GM18505 (cell line): ENCODE results near the gene PRELID2.
"Not testable (repeated sequence)": the region's sequence is repeated elsewhere in the genome, so short reads cannot be mapped to it uniquely, and the experiment has no call there.

ENCODE experiments used
- ATAC-seq: cut with Tn5 transposase; IDR thresholded peaks from one replicate; pipeline ENCODE4 v1.9.1; 2021; ENCODE audit not compliant: unreplicated experiment
- POLR2A ChIP-seq: IDR thresholded peaks from 4 replicates; pipeline ENCODE4 v1.6.1; 2011; ENCODE audit warnings: borderline replicate concordance; ENCODE audit not compliant: insufficient read depth, insufficient read length; ENCODE audit errors: extremely low read depth

The PRELID2 gene

GRCh38 chr5:145775893-145776444 is 59.2 kb downstream of the PRELID2 start:
- ATAC-seq, result no peak
- no peak for TF ChIP-seq POLR2A

DNA sequence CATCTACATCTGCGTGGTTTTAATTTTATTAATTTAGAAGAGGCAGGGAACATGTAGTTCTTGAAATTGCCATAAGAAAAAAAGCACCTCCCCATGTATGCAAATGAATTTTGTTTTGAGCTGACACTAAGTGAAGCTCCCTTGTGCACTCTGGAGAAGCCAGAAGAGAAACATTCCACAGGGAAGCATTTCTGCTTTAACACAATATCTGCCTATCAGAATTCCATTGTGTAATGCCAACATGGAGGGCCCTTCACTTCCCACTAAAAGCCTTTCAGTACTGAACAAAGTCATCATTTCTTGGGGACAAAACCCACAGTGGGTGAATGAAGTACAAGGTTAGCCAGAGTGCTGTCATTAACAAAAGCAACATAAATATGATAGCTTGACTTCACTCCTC is 59.7 kb downstream of the PRELID2 start:
- ATAC-seq, result no peak
- no peak for TF ChIP-seq POLR2A

DNA sequence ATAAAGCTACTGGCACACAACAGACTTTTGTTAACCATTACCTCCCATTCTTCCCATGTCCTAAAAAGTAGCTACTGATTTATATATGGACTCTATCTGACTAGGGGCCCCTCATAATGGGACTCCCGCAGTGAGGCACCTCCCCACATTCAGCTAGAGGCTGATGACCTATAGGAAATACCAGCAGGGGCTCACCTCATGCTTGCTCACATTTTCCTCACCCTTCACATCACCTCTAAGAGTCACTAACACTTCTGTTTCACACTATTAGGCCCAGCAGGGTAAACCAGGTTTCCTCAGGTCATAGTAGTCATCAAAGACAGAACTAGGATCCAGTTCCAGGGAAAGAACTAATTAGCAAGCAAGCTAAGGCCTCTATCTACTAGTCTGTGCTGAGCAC is 60.7 kb downstream of the PRELID2 start:
- TF ChIP-seq POLR2A, result no peak
- no peak for ATAC-seq

- TF ChIP-seq POLR2A, result no peak
- ATAC-seq, result no peak
Observed at GRCh38 chr5:145772466-145772865, 62.7 kb downstream of the PRELID2 start.

- no peak for ATAC-seq
Observed at GRCh38 chr5:145768863-145769262, 66.3 kb downstream of the PRELID2 start.

DNA sequence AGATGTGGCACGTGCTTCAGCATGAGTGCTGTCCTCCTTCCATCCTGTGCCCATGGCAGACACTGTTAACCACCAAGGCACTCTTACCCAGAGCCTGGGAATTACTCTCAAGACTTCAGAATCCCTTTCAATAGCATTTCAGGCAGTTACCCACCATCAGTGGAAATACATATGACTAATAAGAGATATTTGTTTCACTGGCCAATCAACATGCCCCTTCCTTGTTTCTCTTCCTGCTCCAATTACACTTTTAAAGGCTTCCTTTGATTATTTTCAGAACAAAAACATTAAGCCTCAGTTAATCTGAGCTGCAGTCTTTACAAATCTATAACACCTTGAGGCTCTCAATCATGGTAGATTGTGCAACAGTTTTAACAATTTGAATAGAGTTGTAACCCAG is 70.8 kb downstream of the PRELID2 start:
- no peak for TF ChIP-seq POLR2A
- no peak for ATAC-seq

More at GRCh38 chr5:145768863-145769262, 66.3 kb downstream of the PRELID2 start:
- TF ChIP-seq POLR2A, result no peak

DNA sequence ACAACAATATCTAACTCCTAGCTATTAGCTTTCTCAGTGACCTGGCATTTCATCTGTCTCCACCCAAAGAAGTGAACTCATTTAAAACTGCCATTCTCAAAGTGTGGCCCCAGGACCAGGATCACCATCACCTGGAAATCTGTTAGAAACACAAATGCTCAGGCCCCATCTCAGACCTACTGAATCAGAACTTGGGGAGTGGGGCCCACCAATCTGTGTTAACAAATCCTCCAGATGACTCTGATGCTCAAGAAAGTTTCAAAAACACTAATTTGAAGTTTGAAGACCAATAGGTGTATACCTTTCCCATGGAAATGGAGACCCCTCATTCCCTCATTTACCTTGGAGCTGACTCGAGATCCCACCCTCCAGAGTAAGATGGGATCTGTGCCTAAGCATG is 72.3 kb downstream of the PRELID2 start:
- no peak for ATAC-seq

DNA sequence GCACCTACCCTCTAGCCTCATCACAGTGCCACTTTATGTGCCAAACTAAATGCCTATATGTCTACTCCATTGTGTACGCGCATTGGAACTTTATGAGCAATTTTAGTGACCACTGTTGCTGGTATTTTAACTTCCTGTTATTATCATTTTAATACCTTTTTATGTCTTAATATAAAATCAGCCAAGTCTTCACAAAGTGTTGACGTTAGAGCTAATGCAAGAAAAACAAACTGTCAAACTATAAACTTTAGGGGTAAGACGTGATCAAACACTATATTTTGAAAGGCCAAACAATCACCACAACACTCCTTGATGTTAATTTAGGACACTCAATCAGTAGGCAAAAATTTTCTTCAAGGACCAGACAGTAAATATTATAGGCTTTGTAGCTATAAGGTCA is 73.9 kb downstream of the PRELID2 start:
- no peak for ATAC-seq
- no peak for TF ChIP-seq POLR2A

More for the DNA sequence above, 72.3 kb downstream of the PRELID2 start:
- TF ChIP-seq POLR2A, result no peak

DNA sequence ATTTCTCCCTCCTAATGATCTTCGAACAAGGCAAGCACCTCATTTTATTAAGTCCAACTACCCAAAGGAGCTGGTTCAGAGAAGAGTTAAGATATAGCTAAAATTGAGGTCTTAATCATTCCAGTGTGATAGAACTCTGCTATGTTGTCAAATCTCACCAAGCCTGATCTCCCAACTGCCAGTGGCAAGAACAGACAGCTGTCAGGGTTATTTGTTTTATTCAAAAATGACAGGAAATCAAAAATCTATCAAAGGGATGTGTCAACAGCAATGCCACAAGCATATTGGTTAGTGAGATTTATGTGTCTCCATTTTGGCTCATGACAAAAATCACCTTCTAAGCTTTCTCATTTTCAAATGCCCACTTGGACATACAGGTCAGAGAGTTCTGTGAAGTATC is 74.5 kb downstream of the PRELID2 start:
- TF ChIP-seq POLR2A, result no peak

DNA sequence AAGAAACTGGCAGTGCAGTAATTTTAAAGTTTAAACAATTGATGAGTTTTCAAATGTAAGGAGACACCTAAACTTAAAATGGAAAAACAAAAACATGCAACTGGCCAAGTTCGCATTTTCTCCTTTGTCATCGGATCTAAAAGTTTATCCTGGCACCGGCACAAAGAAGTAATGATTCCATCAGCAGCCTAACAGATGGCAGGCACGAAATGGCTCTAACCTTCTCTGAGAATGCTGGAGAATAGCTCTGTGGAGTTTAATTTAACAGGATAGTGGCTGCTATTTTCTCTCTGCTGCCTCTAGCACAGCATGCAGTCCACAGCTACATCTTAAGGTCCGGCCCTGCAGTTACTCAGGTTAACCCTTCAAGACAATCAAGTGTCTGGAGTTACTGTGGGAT is 82.2 kb downstream of the PRELID2 start:
- no peak for TF ChIP-seq POLR2A
- ATAC-seq, result no peak

More for the DNA sequence above, 74.5 kb downstream of the PRELID2 start:
- no peak for ATAC-seq

DNA sequence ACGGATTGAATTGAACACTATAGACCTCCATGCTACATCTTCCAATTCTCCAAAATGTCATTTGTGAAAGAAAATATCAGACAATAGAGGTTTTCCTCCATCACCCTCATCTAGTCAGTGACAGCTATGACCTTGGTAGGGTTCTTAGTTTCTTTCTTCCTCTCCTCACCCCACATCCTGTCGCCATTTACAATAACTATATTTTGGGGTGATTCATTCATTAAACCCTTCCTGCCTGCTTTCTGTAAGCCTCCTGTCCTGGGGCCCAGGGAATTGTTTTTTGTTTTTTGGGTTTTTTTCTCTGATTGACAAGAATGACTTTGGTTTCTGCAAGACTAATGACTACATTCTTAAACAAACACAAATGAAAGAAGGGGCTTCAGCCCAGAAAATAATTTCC is 82.6 kb downstream of the PRELID2 start:
- ATAC-seq, result no peak

GRCh38 chr5:145750199-145750598 is 84.9 kb downstream of the PRELID2 start:
- no peak for TF ChIP-seq POLR2A
- ATAC-seq, result no peak

More for the DNA sequence above, 82.6 kb downstream of the PRELID2 start:
- TF ChIP-seq POLR2A, result no peak

GRCh38 chr5:145743396-145744061 is 91.6 kb downstream of the PRELID2 start:
- ATAC-seq, result no peak
- TF ChIP-seq POLR2A, result no peak

GRCh38 chr5:145739843-145740242 is 95.3 kb downstream of the PRELID2 start:
- no peak for ATAC-seq

DNA sequence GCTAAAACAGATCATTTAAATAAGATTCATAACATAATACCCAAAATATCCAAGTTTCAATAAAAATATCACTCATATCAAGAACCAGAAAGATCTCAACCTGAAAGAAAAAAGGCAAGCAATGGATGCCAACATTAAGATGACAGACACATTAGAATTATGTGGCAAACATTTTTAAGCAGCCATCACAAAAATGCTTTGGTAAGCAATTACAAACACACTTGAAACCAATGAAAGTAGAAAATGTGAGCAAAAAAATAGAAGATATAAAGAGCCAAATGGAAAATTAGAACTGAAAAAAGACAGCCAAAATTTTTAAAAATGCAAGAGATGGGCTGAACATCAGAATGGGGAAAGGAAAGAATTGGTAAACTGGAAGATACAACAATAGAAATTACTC is 96.9 kb downstream of the PRELID2 start:
- TF ChIP-seq POLR2A, result no peak

More at GRCh38 chr5:145739843-145740242, 95.3 kb downstream of the PRELID2 start:
- TF ChIP-seq POLR2A, result no peak

GRCh38 chr5:145737578-145737977 is 97.6 kb downstream of the PRELID2 start:
- no peak for TF ChIP-seq POLR2A
- ATAC-seq, result no peak

More for the DNA sequence above, 96.9 kb downstream of the PRELID2 start:
- no peak for ATAC-seq

- not testable (repeated sequence) for ATAC-seq
Observed at GRCh38 chr5:145729956-145730355, 105.2 kb downstream of the PRELID2 start.
